T-helper 1 cell (primary cell): ENCODE measurements around the gene ZNF230.

Source experiments
- DNase-seq, 5 donors: peaks; one replicate each; pipeline ENCODE4 v3.0.0-alpha.2; 2012 to 2020

The ZNF230 gene

GRCh38 chr19:44042147-44042546 lies 39.4 kb downstream of the ZNF230 start:
- DNase-seq: no peak

GRCh38 chr19:44050740-44051649 lies 48.2 kb downstream of the ZNF230 start:
- DNase-seq: peak in 1 of 5 donors; percentile 13

GRCh38 chr19:44051650-44052402 lies 49.1 kb downstream of the ZNF230 start, which contains the start of gene ZNF223:
TSS of gene ZNF223 (plus strand) at chr19:44052036. CDS start at chr19:44055177, 3,141 bp downstream.
- peak; percentile 10 to 49 (median 24) for DNase-seq

- DNase-seq: no peak
Observed at GRCh38 chr19:44055870-44056269, 53.1 kb downstream of the ZNF230 start.

GRCh38 chr19:44059229-44059628 lies 56.5 kb downstream of the ZNF230 start:
- DNase-seq: no peak

- DNase-seq: no peak
Observed at GRCh38 chr19:44061038-44061437, 58.3 kb downstream of the ZNF230 start.
